GM10847 (cell line): ENCODE results near the gene EPHA8.

Experiments used
- POLR2A ChIP-seq: IDR thresholded peaks from 2 replicates; pipeline ENCODE4 v1.6.1; 2011; ENCODE audit not compliant: insufficient read length; ENCODE audit errors: extremely low read depth

The EPHA8 gene

DNA sequence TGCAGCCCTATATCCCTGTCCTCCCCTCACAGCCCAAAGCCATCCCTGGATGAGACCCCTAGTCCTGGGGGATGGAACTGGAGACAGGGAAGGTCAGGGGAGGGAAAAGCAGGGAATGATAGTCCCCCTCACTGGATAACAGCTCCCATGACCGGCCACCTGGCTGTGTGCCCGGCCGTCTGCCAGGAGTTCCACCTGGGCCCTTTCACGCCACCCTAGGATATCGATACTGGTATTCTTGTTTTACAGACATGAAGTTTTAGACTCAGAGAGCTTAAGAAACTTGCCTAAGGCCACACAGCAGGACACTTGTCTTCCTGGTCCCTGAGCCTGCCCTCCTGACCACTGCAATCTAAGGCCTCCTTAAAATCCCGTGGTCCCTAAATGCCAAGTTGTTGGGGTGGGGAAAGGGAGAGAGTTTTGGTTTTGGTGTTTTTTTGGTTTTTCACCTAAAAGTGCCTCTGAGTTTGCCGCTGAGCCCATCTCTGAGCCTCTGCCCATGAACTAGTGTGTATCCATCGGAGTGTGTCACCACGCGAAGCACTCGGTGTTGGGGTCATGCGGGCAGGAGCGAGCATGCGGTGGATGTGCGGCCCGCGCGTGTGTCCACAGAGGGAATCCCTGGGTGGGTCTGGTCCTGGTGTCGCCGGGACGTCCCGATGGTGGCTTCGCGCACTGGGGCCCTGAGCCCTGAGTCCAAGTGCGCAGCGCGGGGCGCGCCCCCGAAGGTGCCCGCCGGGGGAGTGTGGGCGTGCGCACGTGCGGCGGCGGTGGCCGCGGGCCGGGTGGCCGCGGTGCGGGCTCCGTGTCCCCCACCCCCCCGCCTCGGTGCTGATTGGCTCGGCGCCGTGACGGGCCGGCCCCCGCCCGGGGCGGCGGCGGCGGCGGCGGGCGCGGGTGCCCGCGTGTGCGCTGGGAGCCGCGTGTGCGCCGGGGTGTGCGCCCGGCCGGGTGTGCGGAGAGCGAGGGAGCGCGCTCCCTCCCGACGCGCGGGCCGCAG, at the start of gene EPHA8:
Gene EPHA8, plus strand, starts transcription at position 906 of the 1,000 bp plus-strand sequence. CDS start 147 bp downstream, outside the sequence.
- TF ChIP-seq POLR2A, result no peak

DNA sequence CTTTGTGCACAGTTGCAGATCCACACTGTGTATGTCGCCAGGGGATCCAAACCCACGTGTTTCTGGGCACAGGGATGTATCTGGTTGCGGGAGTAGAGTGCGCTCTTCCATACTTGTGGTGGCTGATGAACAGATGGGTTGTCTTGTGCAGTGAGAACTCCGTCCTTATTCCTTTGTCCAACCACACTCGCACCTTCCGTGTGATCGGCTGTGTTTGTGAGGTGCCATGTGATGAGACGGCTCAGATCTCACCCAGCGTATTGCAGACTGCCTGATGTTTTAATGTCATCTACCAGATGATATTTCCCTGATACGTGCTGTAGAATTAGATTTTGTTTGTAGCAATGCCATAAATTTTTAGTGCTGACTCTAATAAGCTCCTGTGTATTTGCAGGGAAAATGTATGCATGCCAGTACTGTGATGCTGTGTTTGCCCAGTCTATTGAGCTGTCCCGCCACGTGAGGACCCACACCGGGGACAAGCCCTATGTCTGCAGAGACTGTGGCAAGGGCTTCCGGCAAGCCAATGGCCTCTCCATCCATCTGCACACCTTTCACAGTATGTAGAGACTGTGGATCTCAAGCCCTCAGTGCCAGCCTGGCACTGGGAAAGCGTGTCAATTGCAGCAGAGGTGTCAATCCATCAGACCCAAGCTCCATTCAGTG, 46.2 kb upstream of the EPHA8 start:
- no peak for TF ChIP-seq POLR2A

DNA sequence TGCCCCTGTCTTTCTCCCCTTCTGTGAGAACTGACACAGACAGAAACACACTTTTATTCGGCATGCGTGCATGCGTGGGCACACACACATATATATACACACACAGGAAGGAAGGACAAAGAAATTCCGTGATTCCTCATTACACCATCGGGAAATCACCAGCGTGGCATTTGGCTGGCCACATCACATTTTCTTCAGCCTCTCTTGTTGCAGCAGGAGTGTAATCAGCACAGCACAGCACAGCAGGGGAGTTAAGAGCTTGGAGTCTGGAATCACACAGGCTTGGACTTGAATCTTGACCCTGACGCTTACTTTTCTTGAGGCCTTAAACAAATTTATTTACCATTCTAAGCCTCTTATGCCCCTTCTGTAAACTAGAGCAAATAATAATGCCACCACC, 45.3 kb upstream of the EPHA8 start:
- no peak for TF ChIP-seq POLR2A

DNA sequence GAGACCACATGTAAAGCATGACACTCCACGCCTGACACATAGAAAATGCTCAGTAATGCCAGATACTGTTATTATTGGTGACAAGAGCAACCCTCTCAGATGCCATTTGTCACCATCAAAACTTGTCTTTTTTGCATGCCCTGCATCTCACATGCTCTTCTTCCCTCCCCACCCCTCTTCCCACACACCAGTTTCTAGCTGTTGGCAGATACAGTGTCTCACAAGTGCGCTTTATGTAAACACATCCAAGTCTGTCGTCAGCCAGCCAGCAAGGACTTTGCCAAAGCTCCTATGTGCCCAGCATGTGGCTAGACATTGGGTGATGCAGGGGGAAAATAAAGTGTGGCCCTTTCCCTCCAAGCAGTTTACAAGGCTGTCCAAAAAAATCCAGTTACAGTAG, 44.9 kb upstream of the EPHA8 start:
- no peak for TF ChIP-seq POLR2A

DNA sequence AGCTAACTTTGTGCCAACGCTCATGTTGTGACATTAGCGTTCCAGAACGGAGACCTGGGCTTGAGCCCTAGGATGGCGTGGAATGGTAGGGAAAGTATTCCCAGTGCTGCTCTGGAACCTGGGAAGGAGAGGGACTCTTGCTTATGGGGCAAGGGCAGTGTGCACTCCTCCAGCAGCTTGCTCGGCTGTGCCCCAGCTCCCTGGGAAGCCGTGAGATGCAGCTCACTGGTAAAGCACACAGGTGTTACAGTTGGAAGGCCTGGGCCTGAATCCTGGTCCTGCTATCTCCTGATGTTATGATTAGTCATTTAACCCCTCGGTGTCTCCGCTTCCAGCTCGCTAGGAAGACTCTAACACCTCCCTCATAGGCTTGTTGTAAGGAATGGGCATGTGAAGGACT, 42.4 kb upstream of the EPHA8 start:
- no peak for TF ChIP-seq POLR2A

DNA sequence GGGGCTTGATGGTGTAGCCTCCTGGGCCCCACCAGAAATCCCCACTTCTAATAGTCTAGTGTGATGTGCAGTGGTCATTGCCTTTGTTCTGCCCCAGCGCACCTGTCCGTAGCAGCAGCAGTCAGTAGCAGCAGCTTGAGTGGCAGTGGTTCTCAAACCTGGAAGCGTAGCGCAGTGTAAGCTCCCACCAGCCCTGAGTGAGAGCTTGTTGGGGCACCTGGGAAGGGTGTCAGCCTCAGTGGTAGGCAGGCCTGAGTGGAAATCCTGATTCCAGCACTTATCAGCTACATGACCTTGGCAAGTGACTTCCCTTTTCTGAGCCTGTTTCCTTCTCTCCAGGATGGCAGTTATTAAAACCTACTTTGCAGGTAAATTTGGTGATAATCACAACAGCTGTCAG, 41.6 kb upstream of the EPHA8 start:
- no peak for TF ChIP-seq POLR2A

DNA sequence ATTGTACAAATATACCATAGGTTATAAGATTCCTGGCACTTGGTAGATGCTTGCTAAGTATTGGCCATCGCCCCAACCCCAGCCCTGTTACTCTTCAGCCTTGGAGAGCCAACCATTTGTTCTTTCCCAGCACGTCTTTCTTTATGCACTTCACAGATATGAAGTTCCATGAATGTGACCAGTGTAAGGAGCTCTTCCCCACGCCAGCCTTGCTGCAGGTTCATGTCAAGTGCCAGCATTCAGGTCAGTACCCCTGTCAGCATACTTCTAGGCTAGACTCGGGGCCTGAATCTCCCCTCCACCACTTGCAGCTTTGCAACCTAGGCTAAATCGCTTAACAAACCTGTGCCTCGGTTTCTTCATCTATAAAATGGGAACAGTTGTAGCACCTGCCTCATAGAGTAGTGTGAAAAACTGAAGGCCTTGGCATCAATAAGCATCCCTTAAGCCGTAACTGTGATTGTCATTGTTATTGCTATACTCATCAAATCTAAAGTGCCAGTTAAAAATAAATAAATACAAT, 41.0 kb upstream of the EPHA8 start:
- TF ChIP-seq POLR2A, result no peak

DNA sequence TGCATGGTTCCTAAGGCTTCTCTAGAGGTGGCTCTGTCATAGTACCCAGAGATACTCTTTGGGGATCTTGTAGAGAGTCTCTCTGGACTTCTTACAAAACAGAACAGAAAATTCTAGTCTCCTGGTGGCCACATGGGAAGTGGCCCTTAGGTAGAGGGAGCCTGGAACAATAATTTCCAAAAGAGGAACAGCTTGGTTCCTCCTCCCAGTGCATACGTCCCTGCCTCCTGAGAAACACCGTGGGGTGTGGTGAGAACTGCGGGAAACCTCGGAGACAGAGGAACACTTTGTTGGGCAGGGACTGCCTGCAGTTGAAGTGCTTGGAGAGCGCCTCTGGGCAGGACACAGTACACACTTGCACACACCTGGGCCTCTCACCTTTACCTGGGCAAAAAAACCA, 38.8 kb upstream of the EPHA8 start:
- no peak for TF ChIP-seq POLR2A

DNA sequence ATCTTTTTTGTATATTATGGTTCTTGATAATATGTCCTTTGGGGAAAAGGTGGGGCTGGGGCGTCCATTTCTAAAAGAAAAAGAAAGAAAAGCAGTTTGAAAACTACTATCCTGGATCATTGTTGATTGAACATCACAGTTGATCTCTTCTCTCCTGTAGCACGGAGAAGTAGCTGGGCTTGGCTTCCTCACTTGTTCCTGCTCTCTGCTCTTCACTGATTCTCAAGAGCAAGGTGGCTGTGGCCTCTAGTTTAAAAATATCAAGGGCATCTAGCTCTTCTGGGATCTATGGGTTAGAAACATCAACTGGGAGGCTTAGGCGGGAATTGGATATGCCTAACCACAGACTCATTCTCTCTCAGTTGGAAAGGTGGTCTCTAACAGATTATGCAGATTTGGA, 38.1 kb upstream of the EPHA8 start:
- TF ChIP-seq POLR2A, result no peak

DNA sequence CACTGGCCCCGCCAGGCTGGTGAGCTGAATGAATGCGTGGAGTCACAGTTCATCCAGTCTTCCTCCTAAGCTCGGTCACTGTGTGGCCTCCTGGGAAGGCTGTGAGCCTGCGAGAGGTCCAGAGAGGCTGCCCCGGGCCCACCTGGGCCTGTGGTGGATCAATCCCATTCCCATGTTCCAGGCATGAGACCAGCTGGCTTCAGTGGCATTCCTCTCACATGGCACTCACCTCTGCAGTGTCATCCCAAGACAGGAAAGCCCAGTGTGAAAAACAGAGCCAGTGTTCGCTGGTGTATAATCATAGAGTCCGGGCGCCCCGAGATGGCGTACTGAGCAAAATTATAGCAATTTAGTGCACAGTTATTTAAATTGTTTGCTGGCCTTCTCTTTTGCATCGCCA, 37.6 kb upstream of the EPHA8 start:
- TF ChIP-seq POLR2A, result no peak

DNA sequence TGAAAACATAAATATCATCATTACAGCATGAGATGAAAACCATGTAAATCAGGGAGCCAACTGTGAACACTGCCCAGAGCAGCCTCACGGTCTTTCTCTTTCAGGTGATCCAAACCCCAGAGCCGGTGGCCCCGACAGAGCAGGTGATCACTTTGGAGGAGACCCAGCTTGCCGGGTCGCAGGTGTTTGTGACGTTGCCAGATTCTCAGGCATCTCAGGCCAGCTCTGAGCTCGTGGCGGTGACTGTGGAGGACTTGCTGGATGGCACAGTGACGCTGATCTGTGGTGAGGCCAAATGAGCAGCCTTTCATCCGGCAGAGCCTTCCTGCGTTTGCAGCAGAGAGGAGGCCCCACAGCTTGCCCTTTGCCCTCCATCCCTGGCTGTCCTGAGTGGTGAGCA, 37.2 kb upstream of the EPHA8 start:
- no peak for TF ChIP-seq POLR2A

DNA sequence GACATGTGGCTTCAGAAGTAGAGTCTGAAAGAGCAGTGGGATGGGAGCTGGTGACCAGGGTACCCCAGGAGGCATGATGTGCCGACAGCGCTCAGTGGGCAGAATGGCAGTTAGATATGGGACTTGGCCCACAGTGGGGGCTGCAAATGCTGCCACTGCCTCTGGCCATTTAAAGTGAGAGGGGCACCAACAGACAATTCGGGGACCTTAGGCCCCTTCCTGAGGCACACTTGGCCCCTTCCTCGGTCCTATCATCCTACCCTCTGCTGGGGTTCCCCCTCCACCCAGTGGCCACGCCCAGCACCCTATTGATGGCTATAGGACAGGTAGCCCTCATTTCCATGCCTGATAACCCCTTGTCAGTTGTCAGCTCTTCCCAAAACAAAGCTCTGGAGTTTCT, 36.6 kb upstream of the EPHA8 start:
- no peak for TF ChIP-seq POLR2A

DNA sequence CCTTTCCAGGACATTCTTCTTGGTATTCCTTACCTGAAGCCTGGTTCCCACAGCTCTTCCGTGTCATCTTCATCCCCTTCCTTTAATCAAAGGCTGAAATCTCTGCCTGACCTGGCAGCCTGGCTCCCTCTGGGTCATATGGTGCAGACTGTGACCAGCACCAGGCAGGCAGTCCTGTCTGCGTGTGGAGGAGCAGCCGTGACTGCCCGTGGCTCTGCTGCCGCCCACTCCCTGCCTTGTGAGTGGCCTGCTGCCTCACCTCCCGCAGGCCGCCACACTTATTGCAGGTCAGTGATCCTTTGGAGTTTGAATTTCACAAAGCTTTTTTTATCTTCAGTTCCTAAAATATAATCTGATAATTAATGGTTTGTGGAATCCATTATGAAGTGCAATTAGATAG, 36.2 kb upstream of the EPHA8 start:
- no peak for TF ChIP-seq POLR2A

DNA sequence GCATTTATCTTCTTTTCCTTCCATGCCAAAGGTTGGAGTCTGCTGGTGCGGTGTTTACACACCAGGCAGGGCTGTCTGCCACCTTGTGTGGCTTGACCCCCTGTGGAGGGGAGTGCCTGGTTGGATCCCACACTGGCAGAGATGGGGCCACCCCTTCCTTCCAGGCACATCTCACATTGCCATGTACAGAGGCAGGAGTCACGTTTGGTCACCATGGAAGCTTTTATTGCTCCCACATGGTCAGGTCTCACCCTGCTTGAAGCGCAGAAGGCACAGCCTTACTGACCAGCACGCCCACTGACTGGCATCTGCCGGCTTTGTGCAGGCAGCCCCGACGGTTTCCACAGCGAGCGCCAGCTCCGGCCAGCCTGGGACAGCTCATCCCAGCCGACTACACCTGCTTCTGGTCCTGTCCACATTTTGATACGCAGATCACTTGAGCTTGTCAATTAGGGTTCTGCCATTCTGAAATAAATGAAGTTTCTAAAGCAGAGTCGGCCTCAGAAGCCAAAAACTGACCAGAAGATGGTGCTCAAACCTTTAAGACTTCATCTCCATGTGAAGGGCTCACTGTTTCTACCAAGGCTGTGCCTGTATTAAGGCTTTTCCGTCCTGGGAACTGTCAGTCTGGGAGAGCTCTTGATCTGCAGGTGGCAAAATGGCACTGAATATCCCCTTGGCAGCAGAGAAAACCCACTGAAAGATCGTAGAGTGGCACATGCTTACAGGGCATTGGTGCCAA, 35.6 kb upstream of the EPHA8 start:
- TF ChIP-seq POLR2A, result no peak

DNA sequence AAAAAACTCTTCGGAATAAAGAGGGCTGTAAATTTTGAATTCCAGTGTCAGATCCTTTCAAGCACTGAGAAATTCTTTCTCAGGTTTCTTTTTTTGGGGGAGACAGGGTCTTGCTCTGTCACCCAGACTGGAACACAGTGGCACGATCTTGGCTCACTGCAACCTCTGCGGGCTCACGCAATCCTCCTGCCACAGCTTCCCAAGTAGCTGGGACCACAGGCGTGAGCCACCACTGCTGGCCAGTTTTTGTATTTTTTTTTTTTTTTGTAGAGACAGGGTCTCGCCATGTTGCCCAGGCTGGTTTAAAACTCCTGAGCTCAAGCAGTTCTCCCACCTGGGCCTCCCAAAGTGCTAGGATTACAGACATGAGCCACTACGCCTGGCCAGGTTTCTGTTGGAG, 34.8 kb upstream of the EPHA8 start:
- TF ChIP-seq POLR2A, result no peak
